DND-41 (cell line): ENCODE data around the gene NDUFV2.

ENCODE experiments used
- CTCF ChIP-seq: IDR thresholded peaks from 2 replicates; pipeline ENCODE4 v1.5.1; 2012; ENCODE audit warnings: borderline replicate concordance, low read length, moderate library complexity, mild to moderate bottlenecking; ENCODE audit not compliant: poor library complexity, severe bottlenecking; ENCODE audit errors: extremely low read depth
- EZH2 ChIP-seq: IDR thresholded peaks from 3 replicates; pipeline ENCODE4 v1.6.1; 2012; ENCODE audit warnings: borderline replicate concordance, low read depth, mild to moderate bottlenecking, moderate library complexity, low read length, inconsistent platforms; ENCODE audit not compliant: severe bottlenecking

GRCh38 chr18:9132628-9133027, 30.1 kb downstream of the NDUFV2 start:
- TF ChIP-seq CTCF (no peak), EZH2 (no peak)
